Peyer's patch (tissue), 4 donors: ENCODE results near the gene PEAK1.

Source experiments
- CTCF ChIP-seq, 6 experiments: fragments of 450-650 bp in 4 of 6; fragments of 200-600 bp in 2 of 6; sonication (generic) in 1 of 6; IDR thresholded peaks; one replicate each; pipeline ENCODE4 v1.5.1; 2017 to 2019; ENCODE audit warnings: antibody characterized with exemption in 6 of 6, mild to moderate bottlenecking in 3 of 6, moderate library complexity in 1 of 6
- POLR2A ChIP-seq, 2 donors: fragments of 450-650 bp; IDR thresholded peaks; one replicate each; pipeline ENCODE4 v1.5.1; 2017; ENCODE audit warnings: antibody characterized with exemption in 2 of 2, mild to moderate bottlenecking in 2 of 2, moderate library complexity in 2 of 2

GRCh38 chr15:77057685-77058084 is 362.2 kb downstream of the PEAK1 start:
- TF ChIP-seq CTCF (IDR thresholded peaks at IDR 0.05) (no peak), POLR2A (IDR thresholded peaks at IDR 0.05) (no peak)
